ENCODE results near the gene TMEM132E. TPM values are rescaled to one million over a fixed set of nuclear protein-coding genes. Genes with fewer than 3 reads are reported as not detected.

Gene TMEM132E
- total and polyA plus RNA-seq, 8 donors: 0.04 to 1.1 (median 0.10) TPM; not detected in 2

GRCh38 chr17:34610506-34610905 is 31.1 kb downstream of the TMEM132E start:
- no peak for DNase-seq
- H3K36me3 ChIP-seq: no peaks in the 10 kb centered on the region

GRCh38 chr17:34613064-34614019 is 34.0 kb downstream of the TMEM132E start:
- 42 to 47% methylated on average over 11 to 19 of the region's 19 CpGs for WGBS, 2 donors
- Histone ChIP-seq H3K4me1 (no peaks in the 10 kb centered on the region), H3K4me3 (no peak overlapping the region), H3K9me3 (no peaks in the 10 kb centered on the region), H3K36me3 (no peaks in the 10 kb centered on the region), H3K27ac (no peak overlapping the region), H3K27me3 (no peaks in the 10 kb centered on the region)
- TF ChIP-seq CTCF (IDR thresholded peaks at IDR 0.05): no peak
- FAIRE-seq: no peak
- peak in 2 of 6 donors; percentile 25 to 39 for DNase-seq
- intact Hi-C loops (cut with DNase I): no loop called here
- peak in 3 of 4 donors; percentile 20 to 51 (median 41) for ATAC-seq

More at GRCh38 chr17:34610506-34610905, 31.1 kb downstream of the TMEM132E start:
- no peak for TF ChIP-seq CTCF (IDR thresholded peaks at IDR 0.05)
- FAIRE-seq: no peak
- no peak overlapping the region for H3K4me3 ChIP-seq
- intact Hi-C loops (cut with DNase I): no loop called here
- H3K9me3 ChIP-seq: no peaks in the 10 kb centered on the region
- no peaks in the 10 kb centered on the region for H3K4me1 ChIP-seq
- whole genome bisulfite sequencing, 2 donors: 46 to 56% methylated on average over 6 of the region's 6 CpGs
- H3K27ac ChIP-seq: no peak overlapping the region
- no peaks in the 10 kb centered on the region for H3K27me3 ChIP-seq
- no peak for ATAC-seq

GRCh38 chr17:34614698-34615097 is 35.3 kb downstream of the TMEM132E start:
- Histone ChIP-seq H3K27me3 (no peaks in the 10 kb centered on the region), H3K27ac (no peak overlapping the region), H3K4me1 (no peaks in the 10 kb centered on the region), H3K9me3 (no peaks in the 10 kb centered on the region), H3K4me3 (no peak overlapping the region), H3K36me3 (no peaks in the 10 kb centered on the region)
- no peak for TF ChIP-seq CTCF (IDR thresholded peaks at IDR 0.05)
- WGBS, 2 donors: 49 to 56% methylated on average over 1 of the region's 1 CpG
- FAIRE-seq: no peak
- no peak for DNase-seq
- intact Hi-C loops (cut with DNase I): no loop called here
- no peak for ATAC-seq

GRCh38 chr17:34615326-34615725 is 35.9 kb downstream of the TMEM132E start:
- no peak for DNase-seq
- intact Hi-C loops (cut with DNase I): no loop called here
- H3K27me3 ChIP-seq: no peaks in the 10 kb centered on the region
- H3K4me3 ChIP-seq: no peak overlapping the region
- 52 to 63% methylated on average over 3 of the region's 3 CpGs for WGBS, 2 donors
- no peak for TF ChIP-seq CTCF (IDR thresholded peaks at IDR 0.05)
- no peaks in the 10 kb centered on the region for H3K36me3 ChIP-seq
- H3K27ac ChIP-seq: no peak overlapping the region
- FAIRE-seq: no peak
- ATAC-seq: no peak
- no peaks in the 10 kb centered on the region for H3K9me3 ChIP-seq
- no peaks in the 10 kb centered on the region for H3K4me1 ChIP-seq

- no peaks in the 10 kb centered on the region for H3K36me3 ChIP-seq
- no peak overlapping the region for H3K4me3 ChIP-seq
- intact Hi-C loops (cut with DNase I): no loop called here
- ATAC-seq (no peak), FAIRE-seq (no peak), DNase-seq (no peak)
- 22 to 29% methylated on average over 3 of the region's 3 CpGs for WGBS, 2 donors
- no peak overlapping the region for H3K27ac ChIP-seq
- no peaks in the 10 kb centered on the region for H3K9me3 ChIP-seq
- H3K27me3 ChIP-seq: no peaks in the 10 kb centered on the region
- TF ChIP-seq CTCF (IDR thresholded peaks at IDR 0.05): no peak
- H3K4me1 ChIP-seq: no peaks in the 10 kb centered on the region
These were observed 36.8 kb downstream of the TMEM132E start for GRCh38 chr17:34616148-34616547.
